CD4-positive, alpha-beta T cell treated with Interleukin-6 at 100 ng/mL for 8 hours (primary cell): ENCODE results near the gene VIPR2.

ENCODE experiments used
- DNase-seq: peaks from one replicate; pipeline ENCODE4 v3.0.0-alpha.2; 2020; ENCODE audit warnings: mixed read lengths, low spot score

The VIPR2 gene

DNA sequence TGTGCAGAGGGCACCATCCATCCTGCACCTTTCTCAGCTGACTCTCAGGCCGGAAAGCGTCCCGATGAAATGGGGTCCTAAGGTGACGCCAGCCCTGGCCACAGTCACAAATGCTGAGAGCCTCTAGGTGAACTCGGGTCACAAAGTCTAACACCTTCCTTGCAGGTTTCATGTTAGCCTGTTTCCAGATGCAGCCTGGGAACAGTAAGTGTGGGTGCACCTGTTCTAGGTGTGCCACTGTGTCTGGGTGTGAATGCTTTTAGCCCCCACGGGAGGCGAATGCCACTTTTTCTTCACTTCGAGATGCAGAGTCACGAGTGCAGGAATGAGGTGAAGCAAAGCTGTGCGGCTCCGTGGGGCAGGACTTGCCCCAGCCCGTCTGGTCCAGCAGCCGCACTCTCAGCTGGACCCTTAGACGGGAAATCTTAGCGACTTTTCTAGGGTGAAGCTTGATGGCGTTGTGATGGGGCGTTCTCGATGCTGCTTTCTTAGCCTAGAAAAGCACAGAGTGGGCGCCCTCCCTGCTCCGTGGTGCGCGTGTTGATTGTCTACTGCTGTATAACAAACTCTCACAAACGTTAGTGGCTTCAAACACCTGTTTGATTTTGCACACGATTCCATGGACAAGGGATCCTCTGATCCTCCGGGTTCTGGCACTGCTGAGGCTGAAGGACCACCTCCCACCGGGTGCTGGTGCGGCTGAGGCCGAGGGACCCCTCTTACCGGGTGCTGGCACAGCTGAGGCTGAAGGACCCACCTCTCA is 13.6 kb upstream of the VIPR2 start:
- no peak for DNase-seq

GRCh38 chr7:159157714-159158113 is 13.0 kb upstream of the VIPR2 start:
- no peak for DNase-seq

- no peak for DNase-seq
Observed at GRCh38 chr7:159156436-159157245, 12.0 kb upstream of the VIPR2 start.

- no peak for DNase-seq
Observed at GRCh38 chr7:159155410-159155809, 10.7 kb upstream of the VIPR2 start.

GRCh38 chr7:159154243-159154642 is 9.6 kb upstream of the VIPR2 start:
- DNase-seq, result no peak

- no peak for DNase-seq
Observed at GRCh38 chr7:159153511-159153910, 8.8 kb upstream of the VIPR2 start.

GRCh38 chr7:159152816-159153215 is 8.1 kb upstream of the VIPR2 start:
- DNase-seq, result no peak

DNA sequence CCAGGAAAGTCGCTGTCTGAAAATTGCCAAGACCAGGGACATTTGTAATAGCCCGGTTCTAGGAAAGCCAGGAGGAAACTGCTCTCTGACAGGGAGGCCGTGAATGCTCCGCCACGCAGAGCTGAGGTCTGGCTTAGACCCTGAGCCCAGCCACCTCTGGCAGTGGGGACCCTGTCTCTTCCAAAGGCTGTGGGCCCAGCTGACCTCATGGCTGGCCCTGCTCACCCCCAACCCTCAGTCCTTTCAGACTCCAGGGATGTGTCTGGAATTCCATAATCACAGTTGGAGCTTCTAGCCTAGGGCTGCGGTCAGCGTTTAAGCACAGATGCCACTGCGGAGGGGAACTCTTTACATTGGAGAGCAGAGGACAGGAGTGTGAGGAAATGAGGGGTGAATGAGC is 6.6 kb upstream of the VIPR2 start:
- DNase-seq, result no peak

DNA sequence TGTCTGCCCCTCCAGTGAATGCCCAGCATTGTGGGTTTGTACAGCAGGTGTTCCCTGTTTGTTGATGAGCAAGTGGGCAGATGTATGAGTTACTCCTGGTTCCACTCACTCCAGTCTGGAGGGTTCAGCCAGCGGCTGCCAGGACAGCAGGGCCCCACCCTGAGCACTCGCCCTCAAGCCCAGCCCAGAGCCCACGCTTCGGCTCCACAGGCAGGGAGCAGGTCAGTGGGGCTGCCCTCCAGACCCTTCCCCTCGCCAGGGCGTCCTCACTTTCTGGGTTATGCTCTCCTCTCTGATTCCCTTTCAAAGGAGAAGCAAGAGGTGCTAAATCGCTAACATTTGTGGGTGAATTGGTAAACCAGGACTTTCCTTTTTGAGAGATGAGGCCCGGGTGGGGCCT is 4.8 kb upstream of the VIPR2 start:
- DNase-seq, result no peak

DNA sequence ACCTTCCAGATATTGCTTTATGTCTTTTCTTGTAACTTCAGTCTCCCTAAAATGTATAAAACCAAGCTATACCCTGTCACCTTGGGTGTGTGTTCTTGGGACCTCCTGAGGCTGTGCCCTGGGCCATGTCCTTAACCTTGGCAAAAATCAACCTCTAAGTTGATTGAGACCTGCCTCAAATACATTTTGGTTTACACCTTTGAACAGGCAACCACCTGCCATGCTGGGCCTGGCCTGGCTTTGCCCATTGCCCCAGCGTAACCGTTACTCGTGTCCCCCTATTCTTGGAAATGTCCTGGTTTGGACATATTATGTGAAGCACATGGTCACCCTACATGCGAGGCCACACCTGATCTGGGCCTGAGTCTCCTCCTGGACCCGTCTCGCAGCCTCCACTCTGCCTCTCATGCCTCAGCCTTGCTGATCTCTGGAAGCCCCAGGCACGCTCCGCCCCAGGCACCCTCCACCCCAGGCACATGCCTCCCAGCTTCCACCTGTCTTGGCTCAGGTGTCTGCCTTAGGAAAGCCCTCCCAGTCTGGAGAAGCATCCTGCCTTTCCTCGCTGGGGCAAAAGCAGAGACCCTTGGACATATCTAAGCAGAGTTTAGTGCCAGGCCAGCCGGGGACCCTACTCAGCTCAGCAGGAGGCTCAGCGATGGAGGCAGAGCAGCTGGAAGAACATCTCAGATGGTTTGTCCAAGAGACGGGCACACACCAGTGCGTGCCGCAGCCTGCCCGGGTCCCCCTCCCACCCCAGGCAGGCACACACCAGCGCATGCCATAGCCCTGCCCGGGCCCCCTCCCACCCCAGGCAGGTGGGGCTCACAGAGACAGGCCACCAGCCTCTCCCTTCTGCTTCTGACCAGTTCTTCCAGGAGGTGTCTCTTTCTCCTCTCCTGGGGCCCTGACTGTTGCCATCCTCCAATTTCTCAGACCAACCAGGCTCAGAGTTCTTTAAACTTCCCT is 4.0 kb upstream of the VIPR2 start:
- DNase-seq, result no peak

GRCh38 chr7:159147687-159148086 is 3.0 kb upstream of the VIPR2 start:
- no peak for DNase-seq

DNA sequence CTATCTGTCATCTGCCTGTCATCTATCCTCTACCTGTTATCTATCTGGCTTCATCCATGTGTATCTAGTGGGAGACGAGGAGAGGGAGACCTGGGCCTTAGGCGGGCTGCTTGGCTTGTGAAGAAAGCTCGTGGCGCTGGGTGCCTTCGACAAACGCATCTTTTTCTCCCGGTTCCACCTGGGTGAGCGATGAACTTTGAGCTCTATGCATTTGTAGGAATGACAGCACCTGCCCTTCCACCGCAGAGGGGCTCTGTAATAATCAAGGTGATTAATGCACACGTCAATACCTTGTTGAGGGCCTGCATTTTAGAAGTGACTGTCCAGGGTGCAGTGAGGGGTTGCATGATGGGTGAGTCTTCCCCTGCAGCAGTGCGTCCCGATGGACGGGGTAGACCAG is 2.6 kb upstream of the VIPR2 start:
- no peak for DNase-seq

DNA sequence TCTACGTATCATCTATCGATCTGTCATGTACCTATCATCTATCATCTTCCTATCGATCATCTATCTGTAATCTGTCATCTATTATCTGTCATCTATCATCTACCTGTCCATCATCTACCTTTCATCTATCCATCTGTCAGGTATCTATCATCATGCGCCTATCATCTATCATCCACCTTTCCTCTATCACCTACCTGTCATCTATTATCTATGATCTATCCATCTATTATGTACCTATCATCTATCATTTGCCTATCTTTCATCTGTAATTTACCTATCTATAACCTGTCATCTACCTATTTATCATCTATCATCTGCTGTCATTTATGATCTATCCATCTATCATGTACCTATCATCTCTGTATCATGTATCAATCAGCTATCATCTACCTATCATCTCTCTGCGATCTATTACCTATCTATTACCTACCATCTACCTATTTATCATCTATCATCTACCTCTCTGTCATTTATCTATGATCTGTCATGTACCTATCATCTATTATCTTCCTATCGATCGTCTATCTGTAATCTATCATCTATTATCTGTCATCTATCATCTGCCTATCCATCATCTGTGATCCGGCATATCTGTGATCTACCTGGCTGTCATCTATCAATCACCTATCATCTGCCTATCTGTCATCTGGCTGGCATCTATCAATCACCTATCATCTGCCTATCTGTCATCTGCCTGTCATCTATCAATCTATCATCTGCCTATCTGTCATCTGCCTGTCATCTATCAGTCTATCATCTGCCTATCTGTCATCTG is 1.6 kb upstream of the VIPR2 start:
- no peak for DNase-seq

GRCh38 chr7:159145490-159145855 is 806 bp upstream of the VIPR2 start:
- no peak for DNase-seq

DNA sequence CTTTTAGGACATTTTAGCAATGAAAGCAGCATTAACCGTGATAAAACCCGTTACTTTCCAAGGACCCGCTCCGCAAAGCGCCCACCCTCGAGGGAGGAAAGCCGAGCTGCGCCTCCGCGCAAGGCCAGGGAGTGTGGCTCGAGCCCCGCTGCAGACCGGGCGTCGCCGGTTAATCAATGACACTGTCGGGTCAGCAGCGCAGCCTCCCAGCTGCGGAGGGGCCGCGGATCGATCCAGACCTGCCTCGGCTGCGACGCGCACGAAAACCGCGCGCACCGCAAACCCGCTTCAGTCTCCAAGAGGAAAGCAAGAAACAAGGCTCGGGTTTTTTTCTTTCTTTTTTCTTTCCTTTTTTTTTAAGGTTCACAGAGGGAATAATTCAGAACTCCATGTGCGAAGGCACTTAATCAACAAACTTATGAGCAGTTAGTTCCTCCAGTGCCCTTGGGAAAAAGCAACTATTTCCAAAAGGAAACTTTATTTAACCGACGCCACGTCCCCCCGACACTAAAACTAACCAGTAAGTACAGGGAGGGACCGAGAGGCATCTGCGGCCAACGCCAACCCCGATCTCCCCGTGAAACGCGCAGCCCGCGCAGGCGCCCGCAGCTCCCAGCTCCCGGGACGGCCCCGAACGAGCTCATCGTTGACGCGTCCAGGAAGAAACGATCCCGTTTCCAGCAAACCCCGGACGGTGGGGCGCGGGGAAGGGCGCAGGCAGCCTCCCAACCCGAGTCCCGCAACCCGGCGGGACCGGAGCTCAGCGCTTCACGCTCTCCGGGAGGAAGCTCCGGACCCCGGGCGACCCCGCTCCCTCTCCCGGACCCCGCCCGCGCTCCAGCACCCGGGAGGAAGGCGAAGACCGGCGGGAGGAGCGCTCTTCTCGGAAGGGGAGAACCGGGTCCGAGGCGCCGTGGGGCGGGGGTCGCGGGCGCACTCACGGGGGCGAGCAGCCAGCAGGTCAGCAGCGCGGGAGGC is 598 bp downstream of the VIPR2 start:
- DNase-seq, result no peak

DNA sequence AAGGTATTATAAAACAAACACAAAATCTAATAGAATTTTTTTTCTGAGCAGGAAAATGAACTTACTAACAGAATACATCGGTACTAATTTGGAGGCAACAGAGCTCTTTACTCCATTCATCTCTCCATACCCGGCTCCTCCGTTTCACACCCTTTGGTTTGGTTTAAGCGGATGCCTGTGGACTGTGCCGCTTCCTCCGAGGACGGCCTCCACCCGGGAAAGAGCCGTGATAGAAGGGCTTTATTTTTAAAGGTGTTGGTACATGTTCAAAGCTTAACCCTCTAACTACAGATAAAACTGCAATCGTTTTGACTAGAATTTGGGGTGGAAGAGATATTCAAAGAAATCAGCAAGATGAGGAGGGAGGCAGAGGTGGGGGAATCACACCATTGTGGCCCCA is 1.9 kb downstream of the VIPR2 start:
- DNase-seq, result no peak

GRCh38 chr7:159142199-159142598 is 2.5 kb downstream of the VIPR2 start:
- no peak for DNase-seq

DNA sequence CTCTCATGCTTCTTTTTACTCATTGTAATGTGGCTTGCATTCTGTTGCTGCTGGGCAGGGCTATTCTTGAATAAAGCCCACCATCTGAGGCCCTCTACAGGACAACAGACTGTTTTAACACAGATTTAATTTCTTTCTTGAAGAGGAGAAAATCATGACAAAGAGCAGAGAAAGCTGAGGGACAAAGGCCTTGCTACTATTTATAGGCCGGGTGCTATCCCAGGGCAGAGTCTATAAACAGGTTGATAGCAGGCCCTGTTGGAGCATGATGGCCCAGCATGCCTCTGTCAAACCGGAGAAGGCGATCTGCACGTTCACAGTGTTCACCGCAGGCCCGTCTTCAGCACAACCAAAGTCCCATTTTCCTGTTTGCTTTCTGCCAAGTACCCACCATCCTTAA is 3.0 kb downstream of the VIPR2 start:
- no peak for DNase-seq

DNA sequence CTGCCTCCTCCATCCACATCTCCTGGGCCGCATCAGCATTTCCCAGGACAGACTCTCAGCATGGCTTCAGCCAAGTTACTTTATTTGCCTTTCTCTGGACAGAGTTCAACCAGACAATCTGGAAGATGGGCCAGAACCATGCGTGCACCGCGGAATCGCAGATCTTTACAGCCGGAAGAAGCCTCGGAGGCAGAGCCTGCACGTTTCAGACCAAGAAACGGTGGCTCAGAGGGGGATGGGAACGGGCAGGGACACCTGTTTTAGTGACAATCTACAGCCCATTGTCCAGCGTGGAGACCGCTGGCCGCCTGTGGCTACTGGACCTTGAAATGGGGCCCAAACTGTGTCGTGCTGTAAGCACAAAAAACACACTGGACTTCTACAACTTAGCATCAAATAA is 3.5 kb downstream of the VIPR2 start:
- no peak for DNase-seq

DNA sequence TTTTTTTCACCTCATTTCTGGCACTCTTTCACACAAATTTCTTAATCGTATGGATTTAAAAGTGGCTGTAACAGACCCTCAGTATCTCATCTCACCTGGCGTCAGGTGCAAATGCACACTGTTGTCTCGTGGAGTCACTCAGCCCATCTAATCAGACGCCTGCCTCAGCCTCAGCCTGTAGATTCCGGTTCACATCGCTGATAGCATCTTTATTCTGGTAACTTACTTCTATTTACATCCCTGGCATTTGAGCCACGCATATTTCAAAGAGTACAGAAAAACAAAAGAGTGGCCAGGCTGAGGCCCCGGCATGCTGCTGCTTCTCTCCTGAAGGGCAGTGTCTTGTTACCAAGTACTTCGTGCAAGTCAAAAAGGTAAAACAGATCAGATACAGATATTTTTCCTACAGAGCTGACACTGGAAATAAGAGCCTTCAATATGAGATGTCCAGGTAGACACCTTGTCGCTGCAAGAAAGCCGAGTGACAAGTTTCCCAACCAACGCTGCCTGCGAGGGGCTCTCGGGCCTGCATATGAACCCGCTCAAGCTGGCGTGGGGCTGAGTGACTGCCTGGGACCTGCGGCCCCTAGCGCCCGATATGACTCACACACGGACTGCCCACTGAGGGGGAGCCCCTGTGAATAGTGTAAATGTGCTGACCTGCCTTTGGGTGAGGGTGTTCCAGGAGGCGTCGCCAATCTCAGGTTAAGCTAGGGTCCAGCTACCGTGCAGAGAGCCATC is 4.3 kb downstream of the VIPR2 start:
- no peak for DNase-seq
